A549 (cell line): ENCODE measurements around the gene TMEM196. TPM values are rescaled to one million over a fixed set of nuclear protein-coding genes. Genes with fewer than 3 reads are reported as not detected.

Experiments used
- ATAC-seq, 2 experiments: fragments of 200-7000 bp in 1 of 2; fragments of >200 bp in 1 of 2; cut with Nextera tagmentation in 1 of 2; cut with Tn5 transposase in 1 of 2; 3 replicates each; pipeline versions ENCODE4 v1.8.0 to v1.9.1; 2018 to 2020; ENCODE audit warnings: mild to moderate bottlenecking in 1 of 2, moderate library complexity in 1 of 2
- CTCF ChIA-PET: fragments of 300-600 bp; sonication (Branson Sonifier 250); formaldehyde crosslinking; extraction: SDS; loops from one replicate; lab custom pipeline; 2021; ENCODE audit warnings: antibody characterized with exemption, inconsistent platforms; lab: Yijun Ruan, JAX
- POLR2A ChIA-PET: fragments of 350-600 bp; formaldehyde crosslinking; extraction: SDS; loops from one replicate; lab custom pipeline; 2021; ENCODE audit warnings: antibody characterized with exemption, inconsistent platforms; lab: Yijun Ruan, JAX
- DNase-seq, 2 experiments: peaks; one replicate each; pipeline versions ENCODE4 v3.0.0 to v3.0.0-alpha.2; 2011 to 2016; ENCODE audit warnings: low read depth in 1 of 2, low spot score in 1 of 2
- FAIRE-seq: peaks from 2 replicates; lab custom pipeline; 2011; peaks lifted over from hg19 to GRCh38; lab: Jason Lieb, UNC
- H3K27ac ChIP-seq, 2 experiments: fragments of >200 bp; sonication (Bioruptor Twin); formaldehyde crosslinking; 3 replicates each; pipeline ENCODE4 v1.5.1; 2016 to 2017
- H3K4me1 ChIP-seq: fragments of >200 bp; sonication (Bioruptor Twin); formaldehyde crosslinking; 3 replicates; pipeline ENCODE4 v1.6.1; 2016
- H3K4me2 ChIP-seq: fragments of >200 bp; sonication (Bioruptor Twin); formaldehyde crosslinking; 3 replicates; pipeline ENCODE4 v1.6.1; 2016
- H3K4me3 ChIP-seq: fragments of >200 bp; sonication (Bioruptor Twin); formaldehyde crosslinking; 3 replicates; pipeline ENCODE4 v1.5.1; 2016
- H3K9me3 ChIP-seq: fragments of >200 bp; sonication (Bioruptor Twin); formaldehyde crosslinking; 3 replicates; pipeline ENCODE4 v1.6.1; 2016
- CBX8 ChIP-seq: fragments of 200-600 bp; sonication (generic); IDR thresholded peaks from 2 replicates; pipeline ENCODE4 v1.6.1; 2016
- ELK1 ChIP-seq: fragments of 150-350 bp; IDR thresholded peaks from 2 replicates; pipeline ENCODE4 v1.6.1; 2014; ENCODE audit warnings: low read depth, mild to moderate bottlenecking, low read length
- HES2 ChIP-seq: fragments of >200 bp; sonication (Bioruptor Twin); formaldehyde crosslinking; IDR thresholded peaks from 2 replicates; pipeline ENCODE4 v1.6.1; 2016
- HMGXB4 ChIP-seq: fragments of 250-450 bp; sonication (Bioruptor Pico); IDR thresholded peaks from 2 replicates; pipeline ENCODE4 v1.5.0; 2021; ENCODE audit warnings: mild to moderate bottlenecking, moderate library complexity, borderline replicate concordance
- RAD21 ChIP-seq, 2 experiments: fragments of >200 bp in 1 of 2; sonication (Bioruptor Twin) in 1 of 2; formaldehyde crosslinking in 1 of 2; IDR thresholded peaks in 1 of 2; conservative IDR thresholded peaks in 1 of 2; 2 replicates in 1 of 2; 3 replicates in 1 of 2; pipeline ENCODE4 v1.6.1; 2012 to 2018; ENCODE audit warnings: inconsistent platforms in 1 of 2
- RARB ChIP-seq: fragments of 250-450 bp; sonication (Bioruptor Pico); IDR thresholded peaks from 2 replicates; pipeline ENCODE4 v1.8.0; 2021; ENCODE audit warnings: mild to moderate bottlenecking, moderate library complexity
- SMC3 ChIP-seq: fragments of >200 bp; sonication (Bioruptor Twin); formaldehyde crosslinking; IDR thresholded peaks from 3 replicates; pipeline ENCODE4 v1.6.1; 2018; ENCODE audit warnings: inconsistent platforms
- TFCP2L1 ChIP-seq: fragments of 250-450 bp; sonication (Bioruptor Pico); IDR thresholded peaks from 2 replicates; pipeline ENCODE4 v1.5.0; 2021; ENCODE audit warnings: mild to moderate bottlenecking
- WGBS: methylation state at CpG from one replicate; pipeline ENCODE4 v1.1.6; 2017; ENCODE audit errors: missing lambda C conversion rate; 5-methylcytosine and 5-hydroxymethylcytosine counted together
- polyA plus RNA-seq, 4 experiments: library from polyadenylated mRNA; depleted of rRNA in 3 of 4; stranded (reverse); fragments of >200 nt; fragmentation: RNase III in 1 of 4; extraction: RNeasy Plus Mini Kit Qiagen cat#74134 plus additional on column Dnase treatment in 1 of 4; gene quantifications; 2 replicates in 3 of 4; 3 replicates in 1 of 4; pipeline ENCODE4 v1.2.3, GENCODE V29; 2011 to 2017
- TF ChIP-seq, protein P1 (sequence below): fragments of 250-450 bp; sonication (Bioruptor Pico); IDR thresholded peaks from 2 replicates; pipeline ENCODE4 v1.5.0; 2020; ENCODE audit warnings: low read depth, mild to moderate bottlenecking, moderate library complexity
- TF ChIP-seq, protein P2 (sequence below): fragments of >200 bp; sonication (Bioruptor Twin); formaldehyde crosslinking; IDR thresholded peaks from 3 replicates; pipeline ENCODE4 v1.5.1; 2016

The TMEM196 gene
- polyA plus RNA-seq, 2 of the 4 experiments (the other 2 are of a cell fraction): not detected

- Histone ChIP-seq H3K4me1 (0 out of 3 replicates have a peak, but pooled peaks cover 4% of the 10 kb centered on the region), H3K4me2 (no peak overlapping the region), H3K4me3 (no peak overlapping the region), H3K27ac (no peak overlapping the region), H3K9me3 (no peaks in the 10 kb centered on the region)
- POLR2A ChIA-PET: no interaction called here
- TF ChIP-seq SMC3 (no peak), RAD21 (conservative IDR thresholded peaks at IDR 0.05 in 1 of 2, IDR thresholded peaks at IDR 0.05 in 1 of 2) (0 out of 5 replicates have a peak, but pooled peaks of 1 of the 2 experiments have one; percentile 3)
- 19% methylated on average over 1 of the region's 1 CpG for WGBS
- ATAC-seq (no peak), DNase-seq (no peak), FAIRE-seq (no peak)
- CTCF ChIA-PET: interaction anchor here (1.1 kb wide), 1 partner anchor 9 kb away, joined by 3 read pairs; no protein-coding TSS in a partner anchor
Observed at GRCh38 chr7:19775578-19775977, 2.2 kb upstream of the TMEM196 start.

- no peak for FAIRE-seq
- 23% methylated on average over 17 of the region's 17 CpGs for WGBS
Observed at GRCh38 chr7:19772306-19772705, 1.1 kb downstream of the TMEM196 start.

DNA sequence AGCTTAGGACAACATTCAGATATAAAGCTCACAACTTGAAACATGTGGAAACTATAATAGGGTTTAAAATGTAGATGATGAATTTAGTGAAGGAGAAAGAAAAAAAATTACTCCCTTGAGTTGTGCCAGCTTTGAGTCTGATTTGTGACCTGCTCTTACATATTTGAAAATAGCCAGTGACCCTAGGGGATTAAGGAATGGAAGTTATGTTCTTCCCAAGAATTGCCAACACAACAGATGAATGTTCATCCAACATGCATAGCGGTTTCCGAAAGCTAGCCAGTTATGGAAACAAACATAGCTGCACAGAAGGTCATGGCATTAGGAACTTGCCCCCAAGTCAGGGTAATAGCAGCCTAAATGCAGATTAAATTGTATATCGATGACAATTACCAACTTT is 10.8 kb downstream of the TMEM196 start:
- H3K9me3 ChIP-seq: no peaks in the 10 kb centered on the region
- TF ChIP-seq HES2 (no peak), TFCP2L1 (CRISPR knock-in tag) (no peak), HMGXB4 (CRISPR knock-in tag) (no peak), RARB (no peak)
- TF ChIP-seq, all 56 proteins: peak for 0
- ATAC-seq: no peak
- H3K4me1 ChIP-seq: no peaks in the 10 kb centered on the region
- ChIA-PET CTCF (interaction anchor here (1.6 to 1.9 kb wide), 2 partner anchors 15 to 410 kb away, joined by 6 to 7 read pairs; no protein-coding TSS in a partner anchor), POLR2A (no interaction called here)
- no peak overlapping the region for H3K4me3 ChIP-seq
- H3K4me2 ChIP-seq: no peak overlapping the region
- no peak overlapping the region for H3K27ac ChIP-seq
- DNase-seq: no peak
- 82% methylated on average over 3 of the region's 3 CpGs for WGBS
- FAIRE-seq: no peak

More at GRCh38 chr7:19772306-19772705, 1.1 kb downstream of the TMEM196 start:
- H3K27ac ChIP-seq: no peak overlapping the region
- DNase-seq (no peak), ATAC-seq (peak; percentile 25 to 62; a peak in 3 of 6 replicates)
- peak overlapping the region; percentile 99 for H3K4me2 ChIP-seq
- no peaks in the 10 kb centered on the region for H3K9me3 ChIP-seq
- peak overlapping the region; percentile 43; the same call in 2 of the 3 replicates for H3K4me3 ChIP-seq
- TF ChIP-seq, protein P1, sequence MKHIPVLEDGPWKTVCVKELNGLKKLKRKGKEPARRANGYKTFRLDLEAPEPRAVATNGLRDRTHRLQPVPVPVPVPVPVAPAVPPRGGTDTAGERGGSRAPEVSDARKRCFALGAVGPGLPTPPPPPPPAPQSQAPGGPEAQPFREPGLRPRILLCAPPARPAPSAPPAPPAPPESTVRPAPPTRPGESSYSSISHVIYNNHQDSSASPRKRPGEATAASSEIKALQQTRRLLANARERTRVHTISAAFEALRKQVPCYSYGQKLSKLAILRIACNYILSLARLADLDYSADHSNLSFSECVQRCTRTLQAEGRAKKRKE (CRISPR knock-in tag): no peak
- 0 out of 2 replicates have a peak, but pooled peaks have one; percentile 45 for TF ChIP-seq CBX8
- CTCF ChIA-PET: no interaction called here
- POLR2A ChIA-PET: no interaction called here
- H3K4me1 ChIP-seq: 0 out of 3 replicates have a peak, but pooled peaks cover 4% of the 10 kb centered on the region

GRCh38 chr7:19754521-19755116 is 18.8 kb downstream of the TMEM196 start:
- Histone ChIP-seq H3K27ac (no peak overlapping the region), H3K4me1 (no peaks in the 10 kb centered on the region), H3K9me3 (no peaks in the 10 kb centered on the region), H3K4me2 (no peak overlapping the region), H3K4me3 (no peak overlapping the region)
- ATAC-seq (no peak), DNase-seq (peak in 1 of 2 experiments; percentile 49), FAIRE-seq (no peak)
- ChIA-PET POLR2A (no interaction called here), CTCF (interaction anchor here (0.6 to 2.7 kb wide), 33 partner anchors 9 to 923 kb away, joined by 3 to 20 read pairs (median 3); partner anchors contain the start of genes POLR1F and TMEM196)
- peak; percentile 76 to 78 for TF ChIP-seq RAD21 (conservative IDR thresholded peaks at IDR 0.05 in 1 of 2, IDR thresholded peaks at IDR 0.05 in 1 of 2)
- no peak for TF ChIP-seq ELK1
- TF ChIP-seq TFCP2L1 (CRISPR knock-in tag): no peak
- TF ChIP-seq, protein P2, sequence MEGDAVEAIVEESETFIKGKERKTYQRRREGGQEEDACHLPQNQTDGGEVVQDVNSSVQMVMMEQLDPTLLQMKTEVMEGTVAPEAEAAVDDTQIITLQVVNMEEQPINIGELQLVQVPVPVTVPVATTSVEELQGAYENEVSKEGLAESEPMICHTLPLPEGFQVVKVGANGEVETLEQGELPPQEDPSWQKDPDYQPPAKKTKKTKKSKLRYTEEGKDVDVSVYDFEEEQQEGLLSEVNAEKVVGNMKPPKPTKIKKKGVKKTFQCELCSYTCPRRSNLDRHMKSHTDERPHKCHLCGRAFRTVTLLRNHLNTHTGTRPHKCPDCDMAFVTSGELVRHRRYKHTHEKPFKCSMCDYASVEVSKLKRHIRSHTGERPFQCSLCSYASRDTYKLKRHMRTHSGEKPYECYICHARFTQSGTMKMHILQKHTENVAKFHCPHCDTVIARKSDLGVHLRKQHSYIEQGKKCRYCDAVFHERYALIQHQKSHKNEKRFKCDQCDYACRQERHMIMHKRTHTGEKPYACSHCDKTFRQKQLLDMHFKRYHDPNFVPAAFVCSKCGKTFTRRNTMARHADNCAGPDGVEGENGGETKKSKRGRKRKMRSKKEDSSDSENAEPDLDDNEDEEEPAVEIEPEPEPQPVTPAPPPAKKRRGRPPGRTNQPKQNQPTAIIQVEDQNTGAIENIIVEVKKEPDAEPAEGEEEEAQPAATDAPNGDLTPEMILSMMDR: peak; percentile 74
- peak; percentile 80 for TF ChIP-seq SMC3
- WGBS: 37% methylated on average over 6 of the region's 6 CpGs
